Left colon (tissue), 2 donors: ENCODE results near the gene PLXNC1. TPM values are rescaled to one million over a fixed set of nuclear protein-coding genes. Genes with fewer than 3 reads are reported as not detected.

Source experiments
- ATAC-seq: fragments of 200-7000 bp; cut with Tn5 transposase; one replicate; pipeline ENCODE4 v1.9.1; 2020; ENCODE audit warnings: mild to moderate bottlenecking, moderate library complexity
- DNase-seq, 2 donors: peaks; one replicate each; pipeline ENCODE4 v3.0.0-alpha.2; 2020
- intact Hi-C, 2 donors: fragments of 100-400 bp; cut with DNase I in 1 of 2; cut with micrococcal nuclease in 1 of 2; formaldehyde crosslinking; loops; one replicate each; pipeline versions ENCODE4 v1.11.2 to v1.14.0; 2022; cut with DNase I, micrococcal nuclease
- total RNA-seq, 2 donors: library from RNA; stranded (reverse); fragmentation: NEBNext Ultra II Directional; extraction: Animal tissue kit (Norgen Biotek cat#: 25700); gene quantifications; one replicate each; pipeline ENCODE4 v1.2.1, GENCODE V29; 2021
- donor health status: DM: no; HTN: no; CAD: no.
- donor health status: DM: yes; HTN: yes; CAD: no.

Gene PLXNC1
- total RNA-seq, 2 donors from 2014 or later: 7.4 to 11.2 TPM

DNA sequence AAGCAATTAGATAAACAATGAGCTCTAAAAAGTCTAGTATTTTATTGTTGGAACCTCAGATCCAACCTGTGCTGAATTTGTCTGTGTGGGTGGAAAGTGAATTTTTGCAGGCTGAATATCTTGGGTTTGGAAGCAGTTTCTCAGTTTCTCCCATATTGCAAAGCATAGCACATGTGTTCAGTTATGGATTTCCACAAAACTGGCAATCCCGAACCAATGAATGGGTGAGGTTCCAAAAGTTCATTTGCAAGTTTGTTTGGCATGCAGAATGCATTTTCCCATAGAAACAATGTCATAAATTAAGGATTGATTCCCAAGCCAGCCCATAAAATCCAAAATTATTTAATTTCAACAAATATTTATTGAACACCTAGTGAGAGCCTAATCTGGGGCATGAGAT is 43.4 kb downstream of the PLXNC1 start:
- ATAC-seq: no peak
- DNase-seq: no peak
- intact Hi-C loops: no loop called here

DNA sequence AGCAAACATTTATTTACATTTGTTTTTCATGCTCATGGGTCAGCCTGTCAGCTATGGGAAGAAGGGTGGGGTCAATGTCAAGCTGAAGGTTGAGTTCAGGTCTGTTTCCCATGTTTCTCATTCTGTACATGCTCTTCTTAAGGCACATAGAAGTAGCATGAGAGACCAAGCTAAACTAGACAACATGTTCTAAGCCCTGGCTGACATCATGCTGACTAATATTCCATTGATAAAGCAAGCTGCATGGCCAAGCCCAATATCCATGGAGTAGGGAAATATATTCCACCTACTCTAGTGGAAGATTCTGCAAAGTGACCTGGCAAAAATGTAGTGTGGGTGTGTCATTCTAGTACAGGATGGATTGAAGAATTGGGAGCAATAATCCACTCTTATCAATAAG is 44.1 kb downstream of the PLXNC1 start:
- intact Hi-C loops: no loop called here
- ATAC-seq: no peak
- DNase-seq: no peak

DNA sequence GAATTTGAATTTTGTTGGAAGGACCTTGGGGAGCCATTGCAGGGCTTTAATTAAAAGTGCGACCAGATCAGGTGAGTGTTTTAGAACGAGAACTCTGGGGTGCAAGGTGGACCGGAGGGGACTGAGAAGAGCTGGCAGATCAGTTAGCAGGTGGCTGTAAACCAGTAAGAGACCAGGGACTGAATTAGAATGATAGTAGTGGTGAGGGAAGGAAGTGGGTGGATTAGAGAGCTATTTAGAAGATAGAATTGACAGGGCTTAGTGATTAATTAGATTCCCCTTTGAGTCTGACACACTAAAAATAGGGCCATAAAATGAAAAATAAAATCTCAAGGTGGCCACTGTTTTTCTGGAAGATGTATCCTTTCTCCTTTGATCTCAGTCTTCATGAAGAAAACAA is 44.8 kb downstream of the PLXNC1 start:
- ATAC-seq (no peak), DNase-seq (no peak)
- intact Hi-C loops: no loop called here

DNA sequence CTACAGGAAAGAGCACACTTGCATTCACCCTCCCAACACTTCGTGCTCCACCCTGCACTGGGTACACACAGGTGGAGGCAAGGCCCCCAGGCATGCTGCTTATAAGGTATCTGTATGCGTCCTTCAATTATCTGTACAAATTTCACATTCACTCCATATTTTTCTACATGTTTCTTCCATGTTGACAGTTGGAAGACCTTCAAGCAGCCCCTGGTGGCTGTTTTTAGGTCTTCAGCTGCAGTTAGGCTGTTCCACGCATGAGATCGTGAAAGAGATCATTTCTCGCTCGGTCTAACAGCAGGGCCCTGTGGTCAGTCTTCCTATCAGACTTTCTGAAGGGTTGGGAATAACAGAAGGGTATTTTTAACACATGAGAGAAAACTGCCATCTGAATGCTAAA is 47.1 kb downstream of the PLXNC1 start:
- DNase-seq: no peak
- no peak for ATAC-seq
- intact Hi-C loops: no loop called here

DNA sequence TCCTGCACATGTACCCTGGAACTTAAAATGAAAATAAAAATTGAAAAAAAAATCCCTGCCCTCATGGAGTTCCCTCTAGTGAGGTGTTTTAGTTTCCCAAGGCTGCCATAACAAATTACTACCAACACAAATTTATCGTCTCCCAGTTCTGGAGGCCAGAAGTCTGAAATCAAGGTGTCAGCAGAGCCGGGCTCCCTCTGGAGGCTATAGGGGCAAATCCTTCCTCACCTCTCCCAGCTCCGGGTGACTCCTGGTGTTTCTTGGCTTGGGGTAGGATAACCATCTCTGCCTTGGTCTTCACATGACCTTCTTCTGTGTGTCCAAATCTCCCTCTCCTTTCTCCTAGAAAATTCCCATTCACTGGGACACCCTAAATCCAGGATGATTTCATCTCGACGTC is 50.1 kb downstream of the PLXNC1 start:
- ATAC-seq: peak; percentile 53
- intact Hi-C loops: no loop called here

DNA sequence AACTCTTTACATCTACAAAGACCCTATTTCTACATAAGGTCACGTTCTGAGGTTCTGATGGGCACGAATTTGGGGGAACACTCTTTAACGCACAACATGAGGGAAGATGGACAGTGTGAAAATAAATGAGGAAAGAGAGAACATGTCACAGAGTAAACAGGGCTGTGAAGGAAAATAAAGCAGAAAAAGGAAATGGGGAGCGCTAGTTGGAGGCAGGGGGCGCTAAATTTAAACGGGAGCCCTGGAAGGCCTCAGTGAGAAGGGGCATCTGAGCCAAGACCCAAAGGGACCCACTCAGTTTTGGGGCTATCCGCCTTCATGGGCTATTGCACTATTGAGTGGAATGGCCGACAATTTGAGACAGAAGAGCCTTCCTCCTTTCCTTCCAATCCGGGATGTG is 50.5 kb downstream of the PLXNC1 start:
- intact Hi-C loops: no loop called here
- ATAC-seq (no peak), DNase-seq (no peak)

More for the DNA sequence above, 50.1 kb downstream of the PLXNC1 start:
- no peak for DNase-seq

DNA sequence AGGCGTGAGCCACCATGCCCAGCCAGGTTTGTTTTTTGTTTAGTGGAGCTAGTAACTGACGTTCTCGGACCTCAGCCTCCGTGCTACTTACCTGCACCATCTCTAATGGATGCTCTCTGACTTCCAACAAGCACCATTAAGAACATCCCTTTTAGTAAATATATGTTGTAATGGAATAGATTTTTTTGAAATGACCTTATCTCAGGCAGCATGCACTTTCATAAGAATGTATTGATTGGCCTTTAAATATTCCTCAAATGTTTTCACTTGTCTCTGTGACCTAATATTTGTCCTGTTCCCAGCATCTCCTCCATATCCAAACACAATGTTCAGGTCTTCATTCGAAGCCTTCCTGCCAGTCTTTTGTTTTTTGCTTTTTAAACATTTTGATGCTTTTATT is 51.7 kb downstream of the PLXNC1 start:
- intact Hi-C loops: no loop called here
- DNase-seq: no peak
- ATAC-seq: no peak

DNA sequence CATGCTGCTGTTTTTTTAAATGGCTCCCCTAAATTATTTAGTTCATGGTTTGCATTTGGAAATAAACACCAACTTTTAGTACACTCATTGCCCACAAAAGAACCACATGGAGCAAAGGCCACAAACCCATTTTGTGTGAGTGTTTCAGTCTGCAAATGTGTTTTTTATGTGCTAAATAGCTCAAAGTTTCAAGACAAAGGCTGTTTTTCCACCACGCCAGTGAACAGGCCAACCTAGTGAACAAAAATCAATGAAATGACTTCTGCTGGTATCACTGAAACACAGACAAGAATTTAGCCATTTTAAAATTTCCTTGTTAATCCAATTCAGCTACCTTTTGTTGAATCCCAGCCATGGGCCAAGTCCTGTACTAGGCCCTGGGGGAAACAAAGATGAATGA is 52.3 kb downstream of the PLXNC1 start:
- ATAC-seq: no peak
- DNase-seq: no peak
- intact Hi-C loops: no loop called here

DNA sequence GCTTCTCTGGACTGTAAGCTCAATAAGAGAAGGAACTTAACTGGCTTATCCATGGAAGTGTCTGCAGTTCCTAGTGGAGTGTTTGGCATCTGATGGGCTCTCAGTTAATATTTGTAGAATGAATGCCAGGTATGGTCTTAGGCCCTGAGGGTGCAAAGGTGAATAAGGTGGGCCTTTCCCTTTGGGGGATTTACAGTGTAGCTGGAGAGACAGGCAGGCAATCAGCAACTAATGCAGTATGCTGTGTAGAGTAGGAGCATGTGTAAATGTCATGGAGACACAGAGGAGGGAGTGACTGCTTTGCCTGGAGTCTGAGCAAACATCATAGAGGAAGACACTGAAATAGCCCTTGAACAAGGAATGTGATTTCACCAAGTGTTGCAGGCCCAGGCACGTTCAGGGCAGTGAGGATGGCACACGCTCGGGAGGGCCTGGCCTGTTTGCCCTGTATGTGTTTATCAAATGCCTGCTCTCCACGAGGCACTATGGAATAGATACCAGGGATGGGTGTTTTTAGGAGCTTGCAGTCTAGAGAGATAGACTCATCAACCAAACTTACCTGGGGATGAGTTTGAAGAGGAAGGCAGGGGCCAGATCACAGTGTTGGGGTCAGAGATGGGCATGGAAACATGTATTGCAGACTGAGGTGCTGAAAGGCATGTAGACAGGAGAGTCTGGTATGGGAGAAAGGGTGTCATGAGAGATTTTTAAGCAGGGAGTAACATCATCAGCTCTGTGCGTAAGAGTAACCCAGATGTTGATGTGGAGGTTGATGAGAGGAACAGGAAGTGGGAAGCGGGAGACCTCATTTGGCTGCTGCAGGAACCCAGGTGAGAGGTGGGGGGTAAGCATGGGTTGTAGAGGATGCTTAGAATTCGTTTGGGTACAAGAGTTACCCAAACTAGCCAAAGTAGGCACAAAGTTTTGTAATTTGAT is 54.1 kb downstream of the PLXNC1 start:
- DNase-seq: no peak
- intact Hi-C loops: no loop called here
- ATAC-seq: peak; percentile 32

DNA sequence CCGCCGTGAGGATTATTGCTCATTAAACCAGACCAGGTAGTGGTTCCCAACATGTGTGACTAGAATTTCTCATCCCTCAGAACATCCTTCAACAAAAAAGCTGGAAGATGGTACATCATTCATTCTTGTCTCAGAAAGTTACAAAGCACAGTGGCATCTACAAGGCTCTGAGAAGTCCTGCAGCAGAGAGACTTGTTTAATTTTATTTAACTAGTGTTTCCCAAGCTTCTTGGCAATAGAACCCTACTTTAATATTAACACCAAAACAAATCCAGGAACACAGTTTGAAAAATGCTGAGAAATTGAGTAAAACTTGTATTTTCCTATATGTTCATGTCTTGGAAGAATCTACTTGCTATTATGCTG is 54.8 kb downstream of the PLXNC1 start:
- ATAC-seq (no peak), DNase-seq (no peak)
- intact Hi-C loops: no loop called here

DNA sequence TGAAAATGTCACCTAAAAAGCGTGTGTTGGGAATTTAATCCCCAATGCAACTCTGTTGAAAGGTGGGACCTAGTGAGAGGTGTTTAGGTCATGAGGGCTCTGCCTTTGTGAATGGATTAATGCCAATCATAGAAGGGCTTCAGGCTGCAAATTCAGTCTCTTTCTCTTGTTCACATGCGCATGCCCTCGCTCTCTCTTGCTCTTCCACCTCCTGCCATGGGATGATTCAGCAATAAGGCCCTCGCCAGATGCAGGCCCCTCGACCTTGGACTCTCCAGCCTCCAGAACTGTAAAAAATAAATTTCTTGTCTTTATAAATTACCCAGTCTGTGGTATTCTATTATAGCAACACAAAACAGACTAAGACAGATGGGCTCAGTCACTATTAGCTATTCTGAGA is 55.4 kb downstream of the PLXNC1 start:
- ATAC-seq (no peak), DNase-seq (no peak)
- intact Hi-C loops: no loop called here

DNA sequence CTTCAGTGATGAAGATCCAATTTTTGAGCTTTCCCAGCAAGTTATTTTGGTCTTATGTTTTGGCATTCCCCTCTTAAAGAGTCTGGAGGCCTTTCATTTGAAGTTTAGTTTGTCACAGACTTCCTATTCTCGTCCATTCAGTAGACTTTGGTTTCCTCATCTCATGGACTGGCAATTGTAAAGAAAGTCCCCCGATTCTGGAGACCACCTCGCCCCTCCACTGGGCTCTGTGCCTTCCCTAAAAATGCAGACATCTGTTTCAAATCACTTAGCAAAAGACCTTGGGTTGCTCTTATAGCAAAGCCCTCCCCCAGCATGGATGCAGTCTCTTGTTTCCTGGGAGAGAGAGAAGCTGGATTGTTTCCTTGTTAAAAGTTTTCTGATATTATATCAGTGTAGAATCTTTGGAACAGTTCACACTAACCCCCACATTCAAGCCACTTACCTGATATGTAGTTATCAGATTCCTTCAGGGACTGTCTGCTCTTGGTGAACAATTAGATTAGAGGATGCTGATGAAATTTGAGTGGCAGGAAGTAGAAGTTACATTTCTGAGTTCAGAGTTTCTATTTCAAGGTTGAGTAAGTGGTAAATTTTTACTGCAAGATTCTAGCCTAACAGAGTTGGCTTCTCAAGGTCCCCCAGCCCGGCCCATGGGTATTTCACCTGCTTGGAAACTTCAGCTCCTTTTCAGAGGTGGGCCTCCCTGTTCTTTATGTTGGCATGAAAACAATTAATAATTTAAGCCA is 56.3 kb downstream of the PLXNC1 start:
- intact Hi-C loops: no loop called here
- DNase-seq (no peak), ATAC-seq (no peak)

DNA sequence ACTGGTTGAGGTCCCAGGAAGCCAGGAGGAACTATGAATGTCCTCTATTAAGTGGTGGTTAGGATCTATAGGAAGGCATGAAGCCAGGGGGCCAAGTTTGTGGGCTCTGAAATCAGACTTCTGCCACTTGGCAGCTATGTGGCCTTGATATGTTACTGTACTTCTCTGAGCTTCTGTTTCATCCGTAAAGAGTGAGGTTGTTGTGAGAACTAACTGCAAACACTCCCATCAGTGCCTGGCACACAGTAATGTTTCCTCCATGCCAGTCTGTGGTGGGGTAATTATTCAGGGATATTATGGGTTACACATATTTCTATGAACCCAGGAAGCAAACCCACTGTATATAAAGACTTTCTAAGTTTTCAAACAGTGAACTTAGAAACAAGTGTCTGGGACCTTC is 57.4 kb downstream of the PLXNC1 start:
- ATAC-seq (no peak), DNase-seq (no peak)
- intact Hi-C loops: no loop called here

DNA sequence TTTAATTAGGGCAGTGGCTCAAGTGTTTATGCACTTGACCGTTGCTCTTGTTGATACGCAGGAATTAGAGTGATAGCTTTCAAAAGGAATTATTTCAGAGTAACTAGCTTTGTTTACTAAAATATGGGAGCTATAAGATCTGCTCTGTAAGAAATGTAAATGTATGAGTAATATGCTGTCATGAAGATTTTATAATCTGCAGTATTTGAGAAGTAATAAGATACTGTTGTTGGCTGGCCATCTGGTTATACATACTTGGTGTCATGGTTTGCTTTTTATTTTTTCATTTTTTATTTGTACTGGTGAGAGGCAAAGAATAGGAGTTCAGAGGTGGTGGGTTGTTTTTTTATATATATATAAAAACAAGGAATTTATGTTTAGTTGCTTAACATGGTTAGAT is 58.5 kb downstream of the PLXNC1 start:
- intact Hi-C loops: no loop called here
- DNase-seq (no peak), ATAC-seq (no peak)

DNA sequence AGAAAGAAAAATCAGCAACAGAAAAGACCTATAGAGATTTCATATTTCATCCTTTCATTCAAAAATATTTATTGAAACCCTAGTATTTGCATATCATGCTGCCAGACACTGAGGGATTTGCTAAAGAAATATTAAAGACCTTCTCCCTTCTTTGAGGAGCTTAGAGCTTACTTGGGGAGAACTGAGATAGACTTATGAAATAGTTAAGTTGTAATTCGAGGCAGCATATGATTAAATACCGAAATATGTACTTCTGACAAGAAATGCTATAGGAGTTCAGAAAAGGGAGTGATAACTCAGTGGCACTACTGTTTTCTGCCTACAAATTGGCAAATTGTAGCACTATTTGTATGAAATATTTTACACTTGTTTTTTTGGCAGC is 59.1 kb downstream of the PLXNC1 start:
- ATAC-seq: no peak
- DNase-seq: no peak
- intact Hi-C loops: no loop called here

DNA sequence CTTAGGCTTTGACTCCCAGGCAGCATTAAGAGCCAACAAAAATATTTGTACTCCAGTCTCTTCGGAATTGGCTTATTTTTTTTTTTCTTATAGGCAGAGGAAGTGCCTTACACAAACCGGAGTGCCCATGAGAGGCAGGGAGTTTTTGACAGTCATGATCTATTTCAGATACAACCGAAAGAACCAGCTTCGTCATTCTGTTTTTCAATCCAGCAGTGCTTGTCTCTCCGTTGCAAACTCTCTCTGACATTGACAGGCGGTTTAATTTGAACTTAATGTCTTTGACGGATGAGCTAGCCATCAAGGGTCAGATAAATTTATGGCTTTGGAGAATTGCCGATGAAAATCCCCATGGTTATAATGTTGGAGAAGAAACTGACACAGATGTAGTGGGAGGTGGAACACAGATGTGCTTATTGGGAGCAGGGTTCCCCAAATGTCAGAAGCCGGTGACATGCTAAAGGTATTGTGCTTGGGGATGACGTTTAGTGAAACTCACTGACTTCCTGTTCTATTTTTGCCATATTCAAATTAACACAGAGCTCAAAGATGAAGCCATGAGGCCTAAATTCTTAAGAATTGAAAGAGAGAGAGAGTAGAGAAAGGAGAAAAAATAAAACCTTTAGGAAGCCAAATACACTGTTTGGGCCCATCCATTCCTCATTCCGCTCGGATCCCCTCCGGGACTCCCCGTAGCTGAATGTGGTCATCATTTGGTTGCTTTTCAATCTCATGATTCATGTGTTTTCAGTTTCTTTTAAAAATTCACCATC is 59.7 kb downstream of the PLXNC1 start:
- no peak for ATAC-seq
- intact Hi-C loops: no loop called here
- no peak for DNase-seq

DNA sequence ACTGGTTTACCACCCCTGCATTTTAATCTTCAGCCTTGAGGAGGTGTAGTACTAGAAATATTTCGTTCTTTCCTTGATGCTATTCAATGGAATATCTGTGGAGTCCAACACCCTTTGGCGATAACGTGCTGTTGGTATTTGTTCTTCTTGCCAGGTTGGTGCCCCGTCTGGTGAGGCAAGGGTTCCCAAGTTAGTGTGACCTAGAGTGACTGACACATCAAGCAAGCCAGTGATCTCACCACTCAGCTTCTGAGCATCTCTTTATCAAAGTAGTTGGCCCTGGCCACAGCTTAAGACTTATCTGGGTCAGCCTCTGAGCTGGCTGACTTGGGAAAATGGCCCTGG is 60.2 kb downstream of the PLXNC1 start:
- intact Hi-C loops: no loop called here
- ATAC-seq (no peak), DNase-seq (no peak)

DNA sequence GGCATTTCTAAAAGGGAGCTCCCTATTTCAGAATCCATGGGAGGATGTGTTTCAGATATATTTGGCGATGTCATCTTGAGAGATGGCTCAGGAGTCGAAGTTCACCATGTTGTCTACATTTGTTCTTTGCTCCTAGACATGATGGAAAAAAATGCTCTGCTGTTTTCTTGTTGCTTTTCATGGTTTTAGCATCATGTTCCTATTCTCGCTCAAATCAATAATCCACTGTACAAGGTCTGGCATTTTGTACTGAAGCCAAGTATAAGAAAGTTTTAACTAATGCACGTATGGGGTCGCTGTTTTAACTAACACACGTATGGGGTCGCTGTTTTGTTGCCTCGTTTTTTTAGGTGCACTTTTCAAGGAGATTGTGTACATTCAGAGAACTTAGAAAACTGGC is 60.9 kb downstream of the PLXNC1 start:
- intact Hi-C loops: no loop called here
- ATAC-seq (no peak), DNase-seq (no peak)

DNA sequence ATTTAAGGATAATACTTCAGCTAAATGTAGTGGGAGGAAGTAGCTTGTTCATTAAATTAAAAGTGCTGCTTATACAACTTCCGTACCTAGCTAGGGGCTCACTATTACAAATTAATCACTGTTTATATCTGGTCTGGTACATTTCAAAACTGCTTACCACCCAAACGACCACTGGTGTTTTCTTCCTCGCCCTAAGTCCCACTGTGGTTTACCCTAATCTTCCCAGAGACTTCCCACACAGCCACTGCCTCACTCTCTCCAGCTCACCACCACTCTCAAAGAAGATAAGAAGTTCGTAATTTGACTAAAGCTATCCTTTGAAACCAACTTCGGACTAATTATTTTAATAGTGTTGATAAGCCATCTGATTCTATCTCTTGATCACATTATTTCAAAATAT is 62.6 kb downstream of the PLXNC1 start:
- intact Hi-C loops: no loop called here
- ATAC-seq (no peak), DNase-seq (no peak)

DNA sequence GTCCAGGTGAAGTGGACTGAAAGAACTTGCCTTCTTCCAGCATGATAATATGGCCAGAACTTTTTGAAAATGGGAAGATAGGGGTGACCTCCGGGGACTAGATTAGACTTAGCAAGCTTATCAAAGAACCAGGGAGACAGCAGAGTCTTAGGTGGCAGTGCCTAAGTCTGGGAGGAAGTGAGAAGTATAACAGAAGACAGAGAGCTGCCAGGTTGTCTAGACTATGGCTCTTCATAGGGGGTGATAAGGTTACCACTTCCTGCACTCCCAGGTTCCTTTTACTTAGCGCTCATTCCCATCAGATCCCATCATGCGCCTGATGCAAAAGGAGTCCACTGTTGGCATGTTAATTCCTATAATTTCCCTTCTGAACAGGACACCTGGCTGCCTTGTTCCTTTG is 69.9 kb downstream of the PLXNC1 start:
- DNase-seq (no peak), ATAC-seq (no peak)
- intact Hi-C loops: no loop called here
